EH (cell line): ENCODE data around the gene MEIS2.
A peak's percentile ranks its signal among the peaks of the same experiment; 100 is the strongest.

Experiments used
- DNase-seq: peaks from one replicate; pipeline ENCODE4 v3.0.0-alpha.2; 2015; ENCODE audit warnings: low read depth

The MEIS2 gene

GRCh38 chr15:37112971-37113670 lies 12.8 kb upstream of the MEIS2 start:
- no peak for DNase-seq

GRCh38 chr15:37112171-37112570 lies 11.8 kb upstream of the MEIS2 start:
- no peak for DNase-seq

- no peak for DNase-seq
Observed at GRCh38 chr15:37111427-37111717, 11.0 kb upstream of the MEIS2 start.

- no peak for DNase-seq
Observed at GRCh38 chr15:37109872-37110572, 9.7 kb upstream of the MEIS2 start.

- DNase-seq = no peak
Observed at GRCh38 chr15:37109168-37109871, 9.0 kb upstream of the MEIS2 start.

- no peak for DNase-seq
Observed at GRCh38 chr15:37108381-37109167, 8.2 kb upstream of the MEIS2 start.

- no peak for DNase-seq
Observed at GRCh38 chr15:37107744-37108380, 7.5 kb upstream of the MEIS2 start.

GRCh38 chr15:37107071-37107743 lies 6.9 kb upstream of the MEIS2 start:
- DNase-seq = no peak

- no peak for DNase-seq
Observed at GRCh38 chr15:37106490-37107001, 6.2 kb upstream of the MEIS2 start.

GRCh38 chr15:37105889-37106288 lies 5.5 kb upstream of the MEIS2 start:
- DNase-seq = no peak

GRCh38 chr15:37105029-37105428 lies 4.7 kb upstream of the MEIS2 start:
- DNase-seq = no peak

- no peak for DNase-seq
Observed at GRCh38 chr15:37104424-37104981, 4.2 kb upstream of the MEIS2 start.

GRCh38 chr15:37103475-37104423 lies 3.4 kb upstream of the MEIS2 start:
- no peak for DNase-seq

- DNase-seq = no peak
Observed at GRCh38 chr15:37103163-37103435, 2.8 kb upstream of the MEIS2 start.

GRCh38 chr15:37102305-37103162 lies 2.2 kb upstream of the MEIS2 start:
- DNase-seq = peak; percentile 51

- peak; percentile 64 for DNase-seq
Observed at GRCh38 chr15:37101980-37102304, 1.6 kb upstream of the MEIS2 start.

- no peak for DNase-seq
Observed at GRCh38 chr15:37100966-37101215, 542 bp upstream of the MEIS2 start.

- peak; percentile 51 for DNase-seq
Observed at GRCh38 chr15:37099319-37100108, 835 bp downstream of the MEIS2 start.
